AG04450 (cell line): ENCODE results near the gene SLC12A5. TPM values are rescaled to one million over a fixed set of nuclear protein-coding genes. Genes with fewer than 3 reads are reported as not detected.

Experiments
- CTCF ChIA-PET: fragments of 300-600, 350-600 bp; formaldehyde crosslinking; extraction: SDS; loops from one replicate; lab custom pipeline; 2022; ENCODE audit warnings: antibody characterized with exemption, inconsistent platforms; lab: Charles Lee
- POLR2A ChIA-PET: fragments of 350-600 bp; formaldehyde crosslinking; extraction: SDS; loops from one replicate; lab custom pipeline; 2021; ENCODE audit warnings: antibody characterized with exemption, inconsistent platforms; lab: Yijun Ruan, JAX
- DNase-seq: peaks from one replicate; pipeline ENCODE4 v3.0.0-alpha.2; 2011; ENCODE audit warnings: low read depth, low spot score
- H3K27ac ChIP-seq: one replicate; pipeline ENCODE4 v1.5.1; 2012; ENCODE audit warnings: low read depth, low read length, control low read depth
- H3K27me3 ChIP-seq: one replicate; pipeline ENCODE4 v1.6.0; 2012; ENCODE audit warnings: low read length; ENCODE audit not compliant: control insufficient read depth, insufficient read depth
- H3K4me3 ChIP-seq: 2 replicates; pipeline ENCODE4 v1.5.1; 2011; ENCODE audit warnings: mild to moderate bottlenecking, low read depth, low read length, control low read depth
- H3K9me3 ChIP-seq: 2 replicates; pipeline ENCODE4 v1.5.1; 2012; ENCODE audit warnings: low read length; ENCODE audit not compliant: control insufficient read depth, insufficient read depth
- CTCF ChIP-seq: IDR thresholded peaks from 2 replicates; pipeline ENCODE4 v1.5.1; 2011; ENCODE audit warnings: low read depth, low read length, control low read depth, inconsistent platforms
- polyA plus RNA-seq: library from polyadenylated mRNA; depleted of rRNA; stranded (reverse); fragments of >200 nt; gene quantifications from 2 replicates; pipeline ENCODE4 v1.2.3, GENCODE V29; 2011

The SLC12A5 gene
- polyA plus RNA-seq, 1 experiment: 0.55 TPM

- peaks cover 51% of the 10 kb centered on the region for H3K27me3 ChIP-seq
- H3K9me3 ChIP-seq: peaks cover 2% of the 10 kb centered on the region; the same call in 1 of the 2 replicates
- no peak overlapping the region for H3K4me3 ChIP-seq
- CTCF ChIA-PET: interaction anchor here (0.9 kb wide), 1 partner anchor 39 kb away, joined by 3 read pairs; no protein-coding TSS in a partner anchor
- POLR2A ChIA-PET: no interaction called here
- no peak overlapping the region for H3K27ac ChIP-seq
- no peak for DNase-seq
- no peak for TF ChIP-seq CTCF
Observed at GRCh38 chr20:46018611-46019010, 10.4 kb upstream of the SLC12A5 start.

GRCh38 chr20:46020555-46020954 lies 8.5 kb upstream of the SLC12A5 start:
- H3K27ac ChIP-seq: no peak overlapping the region
- no peak for TF ChIP-seq CTCF
- CTCF ChIA-PET: no interaction called here
- no peak overlapping the region for H3K4me3 ChIP-seq
- POLR2A ChIA-PET: no interaction called here
- H3K27me3 ChIP-seq: peaks cover 49% of the 10 kb centered on the region
- no peak for DNase-seq
- peaks cover 2% of the 10 kb centered on the region; the same call in 1 of the 2 replicates for H3K9me3 ChIP-seq

GRCh38 chr20:46021361-46022359 lies 7.4 kb upstream of the SLC12A5 start:
- no peak for TF ChIP-seq CTCF
- H3K9me3 ChIP-seq: peaks cover 2% of the 10 kb centered on the region; the same call in 1 of the 2 replicates
- no peak for DNase-seq
- CTCF ChIA-PET: interaction anchor here (0.6 to 2.2 kb wide), 9 partner anchors 8 to 617 kb away, joined by 3 to 12 read pairs (median 4); partner anchors contain the start of gene MMP9
- POLR2A ChIA-PET: no interaction called here
- peaks cover 47% of the 10 kb centered on the region for H3K27me3 ChIP-seq
- H3K4me3 ChIP-seq: peak overlapping the region; percentile 54
- H3K27ac ChIP-seq: no peak overlapping the region

GRCh38 chr20:46022411-46023147 lies 6.4 kb upstream of the SLC12A5 start:
- Histone ChIP-seq H3K27me3 (peaks cover 49% of the 10 kb centered on the region), H3K4me3 (peak overlapping the region; percentile 7; the same call in 1 of the 2 replicates), H3K27ac (no peak overlapping the region), H3K9me3 (peaks cover 2% of the 10 kb centered on the region; the same call in 1 of the 2 replicates)
- no peak for DNase-seq
- CTCF ChIA-PET: interaction anchor here (0.6 to 2.2 kb wide), 17 partner anchors 8 to 618 kb away, joined by 3 to 12 read pairs (median 4); partner anchors contain the start of gene MMP9
- POLR2A ChIA-PET: interaction anchor here (0.7 kb wide), 1 partner anchor 52 kb away, joined by 3 read pairs; no protein-coding TSS in a partner anchor
- peak; percentile 71 for TF ChIP-seq CTCF
